Measurements from ENCODE around the gene TMUB2. TPM values are rescaled to one million over a fixed set of nuclear protein-coding genes. Genes with fewer than 3 reads are reported as not detected.
"Not testable (repeated sequence)": the region's sequence is repeated elsewhere in the genome, so short reads cannot be mapped to it uniquely, and the experiment has no call there.

TMUB2 gene
- total RNA-seq, 1 donor from 2014 or later: 34.9 TPM

DNA sequence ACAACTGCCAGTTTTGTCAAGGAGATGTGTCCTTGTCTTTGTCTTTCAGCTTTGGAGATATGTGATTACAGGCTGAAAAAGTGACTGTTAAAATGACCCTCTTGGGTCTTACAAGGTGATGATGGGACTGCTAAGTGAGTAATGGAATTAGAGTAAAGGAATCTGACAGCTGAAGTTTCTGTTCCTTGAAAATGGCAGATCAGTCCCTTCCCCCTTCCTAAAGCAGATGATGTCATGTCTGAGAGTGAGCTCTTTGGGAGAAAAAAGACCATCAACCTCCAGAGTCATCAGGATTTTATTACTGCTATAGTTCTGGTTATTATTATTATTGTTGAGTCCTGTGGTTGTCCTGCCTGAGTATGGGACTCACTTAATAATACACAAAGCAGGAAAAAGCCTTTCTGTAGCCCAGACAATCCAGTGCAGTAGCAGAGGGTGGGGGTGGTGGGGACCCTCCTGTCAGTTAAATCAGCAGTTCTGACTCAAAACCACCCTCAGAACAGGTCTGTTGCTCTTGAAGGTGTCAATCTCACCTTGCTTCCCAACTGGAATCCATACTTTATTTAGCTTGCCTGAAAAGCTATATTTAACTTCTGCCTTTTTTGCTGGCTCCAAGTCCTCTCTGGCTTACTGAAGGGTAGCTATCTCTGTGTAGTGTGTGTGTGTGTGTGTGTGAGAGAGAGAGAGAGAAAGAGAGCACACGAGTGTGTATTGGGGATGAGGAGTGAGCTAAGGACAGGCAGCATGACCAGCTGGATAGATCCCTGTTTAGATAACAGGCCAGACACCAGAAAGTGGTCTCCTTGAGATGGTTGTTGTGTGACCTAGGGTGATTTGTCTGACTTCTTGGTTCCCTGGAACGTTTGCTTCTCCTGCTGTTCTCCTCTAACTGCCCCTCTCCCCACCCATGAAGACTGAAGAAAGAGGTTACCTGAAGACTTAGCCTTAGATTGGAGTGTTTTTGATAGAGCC, 40.1 kb upstream of the TMUB2 start:
- intact Hi-C loops (cut with DNase I): no loop called here

GRCh38 chr17:44147812-44148211, 39.0 kb upstream of the TMUB2 start:
- H3K27ac ChIP-seq: no peak overlapping the region
- H3K36me3 ChIP-seq: no peaks in the 10 kb centered on the region
- no peak overlapping the region for H3K4me3 ChIP-seq
- H3K9me3 ChIP-seq: no peaks in the 10 kb centered on the region
- no peak for DNase-seq (ENCODE audit: extremely low spot score in 2 of 2)
- TF ChIP-seq POLR2AphosphoS5 (IDR thresholded peaks at IDR 0.05; ENCODE audit: insufficient read depth in 1 of 2, low read depth in 1 of 2) (no peak), POLR2A (IDR thresholded peaks at IDR 0.05) (no peak), CTCF (IDR thresholded peaks at IDR 0.05) (no peak)
- intact Hi-C loops (cut with DNase I): no loop called here
- peaks cover under 1% of the 10 kb centered on the region for H3K4me1 ChIP-seq
- H3K27me3 ChIP-seq: no peaks in the 10 kb centered on the region

More for the DNA sequence above, 40.1 kb upstream of the TMUB2 start:
- Histone ChIP-seq H3K9me3 (no peaks in the 10 kb centered on the region), H3K27ac (no peak overlapping the region), H3K4me1 (peaks cover 10% of the 10 kb centered on the region), H3K27me3 (no peaks in the 10 kb centered on the region), H3K36me3 (no peaks in the 10 kb centered on the region), H3K4me3 (no peak overlapping the region)
- TF ChIP-seq CTCF (IDR thresholded peaks at IDR 0.05) (no peak), POLR2AphosphoS5 (IDR thresholded peaks at IDR 0.05; ENCODE audit: insufficient read depth in 1 of 2, low read depth in 1 of 2) (no peak), POLR2A (IDR thresholded peaks at IDR 0.05) (no peak)
- no peak for DNase-seq (ENCODE audit: extremely low spot score in 2 of 2)

DNA sequence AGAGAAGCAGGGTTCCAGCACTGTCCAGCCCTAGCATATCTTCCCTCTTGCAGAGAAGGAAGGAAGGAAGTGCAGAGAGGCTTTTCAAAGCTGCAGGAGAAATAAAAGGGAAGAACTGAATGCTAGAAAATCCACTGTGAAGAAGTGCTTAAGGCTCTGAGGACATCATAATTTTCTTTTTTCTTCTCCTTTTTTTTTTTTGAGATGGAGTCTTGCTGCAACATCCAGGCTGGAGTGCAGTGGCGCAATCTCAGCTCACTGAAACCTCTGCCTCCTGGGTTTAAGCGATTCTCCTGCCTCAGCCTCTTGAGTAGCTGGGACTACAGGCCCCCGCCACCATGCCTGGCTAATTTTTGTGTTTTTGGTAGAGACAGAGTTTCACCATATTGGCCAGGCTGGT, 37.7 kb upstream of the TMUB2 start:
- DNase-seq (ENCODE audit: extremely low spot score in 2 of 2); H3K4me1 ChIP-seq; H3K9me3 ChIP-seq; intact Hi-C loops (cut with DNase I); H3K27me3 ChIP-seq; H3K27ac ChIP-seq; H3K4me3 ChIP-seq; H3K36me3 ChIP-seq: not testable (repeated sequence)

- no peak overlapping the region for H3K27ac ChIP-seq
Measured at GRCh38 chr17:44149750-44150329, 36.9 kb upstream of the TMUB2 start.

GRCh38 chr17:44152875-44153274, 33.9 kb upstream of the TMUB2 start:
- TF ChIP-seq CTCF (IDR thresholded peaks at IDR 0.05): no peak
- TF ChIP-seq POLR2A (IDR thresholded peaks at IDR 0.05): no peak
- TF ChIP-seq POLR2AphosphoS5 (IDR thresholded peaks at IDR 0.05; ENCODE audit: insufficient read depth in 1 of 2, low read depth in 1 of 2): no peak
- intact Hi-C loops (cut with DNase I): no loop called here
- Histone ChIP-seq H3K27me3 (no peaks in the 10 kb centered on the region), H3K4me1 (no peaks in the 10 kb centered on the region), H3K36me3 (no peaks in the 10 kb centered on the region), H3K9me3 (no peaks in the 10 kb centered on the region), H3K4me3 (no peak overlapping the region), H3K27ac (no peak overlapping the region)
- DNase-seq (ENCODE audit: extremely low spot score in 2 of 2): no peak

More at GRCh38 chr17:44149750-44150329, 36.9 kb upstream of the TMUB2 start:
- intact Hi-C loops (cut with DNase I): no loop called here
- no peaks in the 10 kb centered on the region for H3K4me1 ChIP-seq
- no peak overlapping the region for H3K4me3 ChIP-seq
- TF ChIP-seq CTCF (IDR thresholded peaks at IDR 0.05) (no peak), POLR2AphosphoS5 (IDR thresholded peaks at IDR 0.05; ENCODE audit: insufficient read depth in 1 of 2, low read depth in 1 of 2) (no peak), POLR2A (IDR thresholded peaks at IDR 0.05) (no peak)
- H3K27me3 ChIP-seq: no peaks in the 10 kb centered on the region
- no peaks in the 10 kb centered on the region for H3K36me3 ChIP-seq
- H3K9me3 ChIP-seq: no peaks in the 10 kb centered on the region
- DNase-seq (ENCODE audit: extremely low spot score in 2 of 2): no peak

Measured in vagina (tissue), 2 donors.